ENCODE measurements around the gene PTPRU.
"Not testable (repeated sequence)": the region's sequence is repeated elsewhere in the genome, so short reads cannot be mapped to it uniquely, and the experiment has no call there.

Gene PTPRU

DNA sequence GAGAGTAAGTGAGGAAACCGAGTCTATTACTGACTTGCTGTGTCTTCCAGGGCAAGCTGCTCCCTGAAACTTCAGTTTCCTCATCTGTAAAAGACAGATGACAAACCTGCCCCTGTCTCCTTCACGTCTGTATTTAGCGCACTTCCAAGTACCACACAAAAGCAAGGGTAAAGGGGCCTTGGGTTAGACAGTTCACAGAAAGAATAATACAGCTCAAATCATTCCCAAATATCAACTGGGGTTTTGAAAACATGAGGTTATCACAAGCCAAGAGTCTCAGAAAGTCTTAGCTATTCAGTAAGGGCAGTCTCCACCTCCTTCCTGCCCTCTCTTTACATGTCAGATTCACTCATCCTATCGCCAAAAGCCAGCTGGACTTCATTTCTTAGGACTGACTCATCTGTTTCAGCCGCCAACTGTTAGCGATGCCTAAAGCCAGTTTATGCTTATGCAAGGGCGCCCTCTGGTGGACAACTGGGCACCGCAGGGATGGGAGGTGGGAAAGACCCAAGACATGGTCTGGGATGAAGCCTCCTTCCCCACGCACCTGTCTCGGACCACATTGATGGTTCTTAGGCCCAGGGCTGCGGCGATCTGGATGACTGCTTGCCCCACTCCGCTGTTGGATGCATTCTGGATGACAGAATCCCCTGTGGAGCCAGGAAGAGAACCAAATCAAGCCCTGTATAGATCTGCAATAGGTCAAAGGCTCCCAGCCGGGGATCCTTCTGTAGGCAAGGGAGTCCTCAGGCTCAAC lies 33.6 kb upstream of the PTPRU start:
- no peak overlapping the region for H3K27ac ChIP-seq (ENCODE audit: low read length)
- H3K4me1 ChIP-seq (ENCODE audit: insufficient read depth, low read length): peaks cover 7% of the 10 kb centered on the region; the same call in 1 of the 2 replicates
- H3K27me3 ChIP-seq (ENCODE audit: insufficient read depth, low read length): no peaks in the 10 kb centered on the region
- no peaks in the 10 kb centered on the region for H3K9me3 ChIP-seq (ENCODE audit: insufficient read depth, low read depth, low read length)
- peaks cover 52% of the 10 kb centered on the region for H3K36me3 ChIP-seq (ENCODE audit: insufficient read depth, low read depth, low read length)
- no peak overlapping the region for H3K4me3 ChIP-seq (ENCODE audit: low read length)
- no peak overlapping the region for H3K9ac ChIP-seq (ENCODE audit: low read depth, low read length)

DNA sequence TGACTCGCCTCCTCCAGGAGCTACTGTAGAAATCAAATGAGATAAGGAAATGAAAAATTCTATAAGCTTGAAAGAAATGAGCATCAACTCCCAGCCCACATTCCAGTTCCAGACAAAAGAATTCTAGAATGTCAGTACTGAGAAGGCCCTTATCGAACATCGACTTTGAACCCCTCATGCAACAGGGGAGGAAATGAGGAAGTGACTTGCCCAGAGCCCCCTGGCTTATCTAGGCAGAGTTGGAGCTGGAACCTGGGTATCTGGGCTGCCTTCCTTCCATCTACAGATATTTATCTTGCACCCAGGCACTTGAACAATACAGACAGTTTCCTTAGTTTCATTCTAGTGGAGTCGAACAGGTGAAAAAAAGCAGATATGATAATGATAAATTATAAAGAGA lies 27.9 kb upstream of the PTPRU start:
- no peaks in the 10 kb centered on the region for H3K9me3 ChIP-seq (ENCODE audit: insufficient read depth, low read depth, low read length)
- H3K4me1 ChIP-seq (ENCODE audit: insufficient read depth, low read length): no peaks in the 10 kb centered on the region
- H3K27ac ChIP-seq (ENCODE audit: low read length): no peak overlapping the region
- peaks cover 47% of the 10 kb centered on the region for H3K36me3 ChIP-seq (ENCODE audit: insufficient read depth, low read depth, low read length)
- no peak overlapping the region for H3K4me3 ChIP-seq (ENCODE audit: low read length)
- no peaks in the 10 kb centered on the region for H3K27me3 ChIP-seq (ENCODE audit: insufficient read depth, low read length)
- H3K9ac ChIP-seq (ENCODE audit: low read depth, low read length): no peak overlapping the region

DNA sequence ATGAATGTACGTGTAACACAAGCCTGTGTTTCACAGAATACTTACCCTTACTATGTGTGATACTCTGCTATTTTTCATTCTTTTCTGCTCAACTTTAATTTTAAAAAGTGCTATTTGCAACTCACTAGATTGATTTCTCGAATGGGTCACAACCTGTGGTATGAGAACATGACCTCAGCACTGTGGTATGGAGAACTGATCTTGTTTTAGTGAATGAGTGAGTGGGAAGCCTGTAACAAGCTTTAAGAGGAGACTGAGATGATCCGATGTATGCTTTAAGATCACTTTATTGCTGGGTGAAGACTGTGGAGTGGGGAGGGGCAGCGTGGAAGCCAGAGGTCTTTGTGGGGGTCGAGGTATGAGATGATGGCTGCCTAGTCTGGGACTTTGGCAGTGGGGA lies 27.1 kb upstream of the PTPRU start:
- Histone ChIP-seq H3K9me3 (ENCODE audit: insufficient read depth, low read depth, low read length) (no peaks in the 10 kb centered on the region), H3K36me3 (ENCODE audit: insufficient read depth, low read depth, low read length) (peaks cover 51% of the 10 kb centered on the region), H3K4me3 (ENCODE audit: low read length) (no peak overlapping the region), H3K27ac (ENCODE audit: low read length) (no peak overlapping the region), H3K4me1 (ENCODE audit: insufficient read depth, low read length) (no peaks in the 10 kb centered on the region), H3K27me3 (ENCODE audit: insufficient read depth, low read length) (no peaks in the 10 kb centered on the region), H3K9ac (ENCODE audit: low read depth, low read length) (no peak overlapping the region)

DNA sequence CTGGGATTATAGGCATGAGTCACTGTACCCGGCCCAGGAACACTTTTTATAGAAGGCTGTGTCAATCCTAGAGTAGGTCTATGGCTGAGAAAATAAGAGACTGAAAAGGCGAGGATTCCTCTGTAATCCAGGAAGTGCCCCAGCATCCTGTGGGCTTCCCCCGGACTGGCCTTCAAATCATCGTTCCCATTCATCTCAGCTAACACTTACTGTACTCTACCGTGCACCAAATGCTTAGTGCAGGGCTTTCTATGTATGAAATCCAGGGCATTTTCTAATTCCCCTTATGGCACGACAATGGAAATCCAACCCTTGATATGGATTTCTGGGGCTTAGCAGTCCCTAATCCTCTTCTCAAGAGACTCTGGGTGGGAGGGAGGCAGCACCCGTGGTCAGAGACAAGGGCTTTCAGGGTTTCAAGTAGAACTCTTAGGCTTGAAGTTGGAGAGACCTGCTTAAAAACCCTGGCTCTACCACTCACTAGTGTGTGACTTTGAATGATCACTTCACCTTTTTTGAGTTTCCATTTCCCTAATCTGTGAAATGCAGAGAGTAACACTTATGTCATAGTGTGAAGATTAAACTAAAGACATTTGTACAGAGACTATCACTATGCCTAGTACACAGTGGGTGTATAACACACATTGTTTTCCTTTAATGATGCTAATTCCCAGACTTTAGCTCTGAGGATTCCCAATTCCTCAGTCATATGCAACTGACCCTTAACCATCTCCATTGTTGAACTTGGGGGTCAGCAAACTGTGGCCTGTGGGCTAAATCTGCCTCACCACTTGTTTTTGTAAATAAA lies 25.8 kb upstream of the PTPRU start:
- H3K27ac ChIP-seq (ENCODE audit: low read length): no peak overlapping the region
- peaks cover 56% of the 10 kb centered on the region for H3K36me3 ChIP-seq (ENCODE audit: insufficient read depth, low read depth, low read length)
- no peaks in the 10 kb centered on the region for H3K4me1 ChIP-seq (ENCODE audit: insufficient read depth, low read length)
- no peak overlapping the region for H3K9ac ChIP-seq (ENCODE audit: low read depth, low read length)
- no peaks in the 10 kb centered on the region for H3K9me3 ChIP-seq (ENCODE audit: insufficient read depth, low read depth, low read length)
- H3K27me3 ChIP-seq (ENCODE audit: insufficient read depth, low read length): no peaks in the 10 kb centered on the region
- H3K4me3 ChIP-seq (ENCODE audit: low read length): no peak overlapping the region

DNA sequence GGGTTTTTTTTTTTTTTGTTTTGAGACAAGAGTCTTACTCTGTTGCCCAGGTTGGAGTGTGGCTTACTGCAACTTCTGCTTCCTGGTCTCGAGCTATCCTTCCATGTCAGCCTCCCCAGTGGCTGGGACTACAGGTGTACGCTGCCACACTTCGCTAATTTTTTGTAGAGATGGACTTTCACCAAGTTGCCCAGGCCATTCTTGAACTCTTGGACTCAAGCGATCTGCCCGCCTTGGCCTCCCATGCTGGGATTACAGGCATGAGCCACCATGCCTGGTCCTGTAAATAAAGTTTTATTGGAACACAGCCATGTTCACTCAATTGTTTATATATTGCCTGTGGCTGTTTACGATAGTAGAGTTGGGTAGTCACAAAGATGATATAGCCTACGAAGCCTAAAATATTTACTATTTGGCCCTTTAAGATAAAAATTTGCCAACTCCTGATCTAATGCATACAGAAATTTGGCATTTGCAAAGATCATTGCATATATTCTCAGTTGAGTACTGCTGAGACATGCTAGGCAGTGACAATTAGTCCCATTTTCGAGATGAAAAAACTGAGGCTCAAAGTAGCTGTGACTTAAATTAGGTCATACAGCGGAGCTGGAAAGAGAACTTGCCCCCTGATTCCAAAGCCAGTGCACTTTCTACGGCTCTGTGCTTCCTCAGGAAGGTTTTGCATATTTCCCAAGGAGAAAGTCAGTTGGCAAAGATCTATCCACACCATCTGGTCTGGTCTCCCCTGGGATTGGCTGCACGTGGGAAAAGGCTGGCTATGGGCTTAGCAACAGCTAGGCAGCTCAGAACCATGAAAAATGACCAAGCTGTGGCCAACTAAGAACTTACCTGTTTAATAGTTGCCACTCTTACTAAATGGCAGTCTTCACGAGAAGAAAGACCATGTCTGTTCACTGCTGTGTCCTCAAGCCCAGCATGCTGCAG lies 25.0 kb upstream of the PTPRU start:
- no peaks in the 10 kb centered on the region for H3K27me3 ChIP-seq (ENCODE audit: insufficient read depth, low read length)
- H3K9ac ChIP-seq (ENCODE audit: low read depth, low read length): no peak overlapping the region
- H3K4me1 ChIP-seq (ENCODE audit: insufficient read depth, low read length): no peaks in the 10 kb centered on the region
- peaks cover 56% of the 10 kb centered on the region for H3K36me3 ChIP-seq (ENCODE audit: insufficient read depth, low read depth, low read length)
- H3K4me3 ChIP-seq (ENCODE audit: low read length): no peak overlapping the region
- no peaks in the 10 kb centered on the region for H3K9me3 ChIP-seq (ENCODE audit: insufficient read depth, low read depth, low read length)
- no peak overlapping the region for H3K27ac ChIP-seq (ENCODE audit: low read length)

DNA sequence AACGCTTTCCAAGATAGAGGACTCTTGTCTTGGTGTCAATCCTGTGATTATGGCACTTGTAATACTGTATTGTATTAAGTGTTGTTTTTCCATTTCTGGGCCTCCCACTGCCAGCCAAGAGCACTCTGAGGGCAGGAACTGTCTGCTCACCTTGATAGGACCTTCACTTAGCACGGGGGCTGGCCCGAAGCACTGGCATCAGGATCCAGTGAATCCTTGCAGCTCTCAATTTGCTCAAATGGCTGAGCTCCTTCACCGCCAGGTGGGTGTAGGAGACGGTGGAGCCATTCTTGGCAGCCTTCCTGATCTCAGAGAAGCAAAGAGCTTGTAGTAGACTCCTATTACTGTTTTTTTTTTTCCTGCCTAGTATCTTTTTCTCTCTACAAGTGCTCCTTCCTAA lies 23.3 kb upstream of the PTPRU start:
- Histone ChIP-seq H3K27me3 (ENCODE audit: insufficient read depth, low read length) (no peaks in the 10 kb centered on the region), H3K4me3 (ENCODE audit: low read length) (no peak overlapping the region), H3K4me1 (ENCODE audit: insufficient read depth, low read length) (no peaks in the 10 kb centered on the region), H3K27ac (ENCODE audit: low read length) (no peak overlapping the region), H3K36me3 (ENCODE audit: insufficient read depth, low read depth, low read length) (peaks cover 56% of the 10 kb centered on the region), H3K9me3 (ENCODE audit: insufficient read depth, low read depth, low read length) (no peaks in the 10 kb centered on the region), H3K9ac (ENCODE audit: low read depth, low read length) (no peak overlapping the region)

DNA sequence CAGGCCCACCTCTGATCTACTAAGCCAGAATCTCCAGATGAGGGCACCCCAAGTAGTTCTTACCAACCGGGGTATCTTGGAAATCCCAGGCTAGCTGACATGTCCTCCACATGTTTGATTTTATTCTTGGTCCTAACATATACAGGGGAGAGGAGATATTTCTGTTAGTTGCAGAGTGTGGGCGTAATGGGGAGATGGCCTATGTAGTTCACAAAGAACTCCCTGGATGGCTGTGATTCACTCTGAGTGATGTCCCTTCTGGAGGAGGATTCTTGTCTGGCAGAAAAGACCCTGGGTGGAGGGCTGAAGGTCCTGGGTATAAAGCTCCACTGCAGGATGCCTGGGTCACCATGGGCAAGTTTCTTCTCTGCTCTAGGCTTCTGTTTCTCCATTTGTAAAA lies 18.7 kb upstream of the PTPRU start:
- Histone ChIP-seq H3K36me3 (ENCODE audit: insufficient read depth, low read depth, low read length) (peaks cover 43% of the 10 kb centered on the region), H3K4me1 (ENCODE audit: insufficient read depth, low read length) (peaks cover 6% of the 10 kb centered on the region; the same call in 1 of the 2 replicates), H3K9ac (ENCODE audit: low read depth, low read length) (no peak overlapping the region), H3K27me3 (ENCODE audit: insufficient read depth, low read length) (no peaks in the 10 kb centered on the region), H3K9me3 (ENCODE audit: insufficient read depth, low read depth, low read length) (no peaks in the 10 kb centered on the region), H3K4me3 (ENCODE audit: low read length) (no peak overlapping the region), H3K27ac (ENCODE audit: low read length) (no peak overlapping the region)

DNA sequence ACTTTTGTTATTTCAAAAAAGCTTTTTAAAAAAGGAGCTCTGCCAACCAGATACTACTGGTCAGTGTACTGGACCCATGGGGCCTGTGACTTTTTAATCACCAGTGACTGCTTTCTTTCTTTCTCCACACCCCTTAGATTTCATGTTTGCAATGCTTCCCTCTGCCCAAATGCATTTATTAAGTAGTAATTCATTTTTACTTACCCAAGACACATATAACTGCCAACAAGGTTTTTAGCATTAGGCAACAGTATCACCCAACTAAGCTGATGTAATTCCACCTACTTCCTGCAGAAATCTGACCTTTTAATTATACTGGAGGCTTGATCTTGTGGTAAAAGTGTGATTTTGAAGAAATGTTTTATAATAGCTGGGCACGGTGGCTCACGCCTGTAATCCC lies 18.1 kb upstream of the PTPRU start:
- Histone ChIP-seq H3K36me3 (ENCODE audit: insufficient read depth, low read depth, low read length) (peaks cover 41% of the 10 kb centered on the region), H3K4me3 (ENCODE audit: low read length) (no peak overlapping the region), H3K9ac (ENCODE audit: low read depth, low read length) (no peak overlapping the region), H3K4me1 (ENCODE audit: insufficient read depth, low read length) (peaks cover 9% of the 10 kb centered on the region; the same call in 1 of the 2 replicates), H3K27ac (ENCODE audit: low read length) (no peak overlapping the region), H3K9me3 (ENCODE audit: insufficient read depth, low read depth, low read length) (no peaks in the 10 kb centered on the region), H3K27me3 (ENCODE audit: insufficient read depth, low read length) (no peaks in the 10 kb centered on the region)

DNA sequence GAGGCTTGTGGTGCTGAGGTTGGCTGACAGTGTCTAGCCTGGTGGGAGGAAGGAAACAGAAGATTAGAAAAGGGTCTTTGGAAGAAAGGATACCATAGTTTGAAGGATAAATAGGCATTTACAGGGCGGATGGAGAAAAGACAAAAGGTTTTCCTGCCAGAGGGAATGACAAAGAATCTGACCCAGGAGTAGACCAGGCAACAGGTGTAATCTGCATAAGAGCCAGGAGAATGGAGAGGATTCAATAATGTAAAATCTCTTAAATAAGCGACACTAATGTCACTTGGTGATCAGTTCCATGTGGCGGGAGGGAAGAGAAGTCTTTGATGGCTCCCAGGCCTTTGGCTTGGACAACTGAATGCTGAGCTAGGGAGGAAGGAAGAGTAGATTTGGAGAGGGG lies 15.0 kb upstream of the PTPRU start:
- H3K4me3 ChIP-seq (ENCODE audit: low read length): no peak overlapping the region
- no peak overlapping the region for H3K9ac ChIP-seq (ENCODE audit: low read depth, low read length)
- no peaks in the 10 kb centered on the region for H3K27me3 ChIP-seq (ENCODE audit: insufficient read depth, low read length)
- H3K36me3 ChIP-seq (ENCODE audit: insufficient read depth, low read depth, low read length): peaks cover 34% of the 10 kb centered on the region; the same call in 1 of the 2 replicates
- H3K4me1 ChIP-seq (ENCODE audit: insufficient read depth, low read length): peaks cover 9% of the 10 kb centered on the region; the same call in 1 of the 2 replicates
- no peak overlapping the region for H3K27ac ChIP-seq (ENCODE audit: low read length)
- no peaks in the 10 kb centered on the region for H3K9me3 ChIP-seq (ENCODE audit: insufficient read depth, low read depth, low read length)

DNA sequence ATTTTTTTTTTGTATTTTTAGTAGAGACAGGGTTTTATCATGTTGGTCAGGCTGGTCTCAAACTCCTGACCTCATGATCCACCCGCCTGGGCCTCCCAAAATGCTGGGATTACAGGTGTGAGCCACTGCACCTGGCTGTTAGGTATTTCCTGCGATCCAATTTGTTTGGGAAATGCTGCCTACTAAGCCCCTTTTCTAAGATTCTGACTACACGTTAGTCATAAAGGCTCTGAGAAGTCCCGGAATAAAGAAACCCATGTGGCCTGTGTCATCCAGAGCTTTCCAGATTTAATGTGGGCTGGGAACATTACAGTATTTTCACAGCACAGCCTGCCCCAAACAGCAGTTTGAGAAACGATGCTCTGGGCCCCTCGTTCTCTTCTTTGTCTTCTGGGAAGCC lies 14.1 kb upstream of the PTPRU start:
- H3K27ac ChIP-seq (ENCODE audit: low read length); H3K27me3 ChIP-seq (ENCODE audit: insufficient read depth, low read length); H3K4me1 ChIP-seq (ENCODE audit: insufficient read depth, low read length); H3K4me3 ChIP-seq (ENCODE audit: low read length); H3K9ac ChIP-seq (ENCODE audit: low read depth, low read length); H3K9me3 ChIP-seq (ENCODE audit: insufficient read depth, low read depth, low read length): not testable (repeated sequence)
- H3K36me3 ChIP-seq (ENCODE audit: insufficient read depth, low read depth, low read length): peaks cover 32% of the 10 kb centered on the region; the same call in 1 of the 2 replicates

DNA sequence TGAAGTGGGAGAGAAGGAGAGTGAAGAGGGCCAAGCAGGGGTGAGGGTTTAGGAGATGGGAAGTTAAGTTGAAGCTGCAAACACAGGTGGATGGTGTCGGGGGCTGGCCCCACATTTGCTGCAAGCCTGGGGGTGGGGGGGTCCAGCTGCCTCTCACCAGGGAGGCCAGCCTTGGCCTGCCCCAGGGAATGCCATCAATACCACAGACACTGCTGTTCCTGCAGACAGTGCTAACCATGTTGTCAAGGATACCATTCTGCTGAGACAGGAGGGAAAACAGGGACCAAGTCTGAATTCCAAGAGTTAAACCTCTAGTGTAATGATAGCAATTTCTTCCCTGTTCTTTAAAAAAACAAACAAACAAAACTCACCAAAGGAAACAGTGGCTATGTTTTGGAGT lies 13.6 kb upstream of the PTPRU start:
- no peaks in the 10 kb centered on the region for H3K27me3 ChIP-seq (ENCODE audit: insufficient read depth, low read length)
- no peak overlapping the region for H3K4me3 ChIP-seq (ENCODE audit: low read length)
- no peak overlapping the region for H3K9ac ChIP-seq (ENCODE audit: low read depth, low read length)
- H3K27ac ChIP-seq (ENCODE audit: low read length): no peak overlapping the region
- H3K36me3 ChIP-seq (ENCODE audit: insufficient read depth, low read depth, low read length): peaks cover 32% of the 10 kb centered on the region; the same call in 1 of the 2 replicates
- no peaks in the 10 kb centered on the region for H3K9me3 ChIP-seq (ENCODE audit: insufficient read depth, low read depth, low read length)
- peaks cover 12% of the 10 kb centered on the region; the same call in 1 of the 2 replicates for H3K4me1 ChIP-seq (ENCODE audit: insufficient read depth, low read length)
